ENCODE measurements around the gene NANOS2.

NANOS2 gene

DNA sequence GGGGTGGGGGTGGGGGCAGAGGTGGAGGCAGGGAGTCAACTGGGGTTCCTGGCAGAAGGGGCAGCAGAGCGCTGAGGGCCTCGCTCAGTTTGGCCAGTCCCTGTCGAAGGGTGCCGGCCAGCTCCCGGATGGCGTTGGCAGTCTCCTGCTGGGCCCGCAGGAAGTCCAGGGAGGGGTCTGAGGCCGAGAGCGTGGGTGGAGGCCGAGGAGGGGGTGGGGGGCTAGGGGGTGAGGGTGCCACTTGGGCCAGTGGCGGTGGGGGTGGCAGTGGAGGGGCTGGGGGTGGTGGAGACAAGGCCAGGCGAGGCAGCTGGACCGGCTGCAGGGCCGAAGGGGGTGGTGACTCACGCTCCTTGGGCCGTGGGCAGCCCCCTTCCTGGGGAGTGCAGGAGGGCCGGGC is 23.7 kb downstream of the NANOS2 start:
- DNase-seq: no peak

DNA sequence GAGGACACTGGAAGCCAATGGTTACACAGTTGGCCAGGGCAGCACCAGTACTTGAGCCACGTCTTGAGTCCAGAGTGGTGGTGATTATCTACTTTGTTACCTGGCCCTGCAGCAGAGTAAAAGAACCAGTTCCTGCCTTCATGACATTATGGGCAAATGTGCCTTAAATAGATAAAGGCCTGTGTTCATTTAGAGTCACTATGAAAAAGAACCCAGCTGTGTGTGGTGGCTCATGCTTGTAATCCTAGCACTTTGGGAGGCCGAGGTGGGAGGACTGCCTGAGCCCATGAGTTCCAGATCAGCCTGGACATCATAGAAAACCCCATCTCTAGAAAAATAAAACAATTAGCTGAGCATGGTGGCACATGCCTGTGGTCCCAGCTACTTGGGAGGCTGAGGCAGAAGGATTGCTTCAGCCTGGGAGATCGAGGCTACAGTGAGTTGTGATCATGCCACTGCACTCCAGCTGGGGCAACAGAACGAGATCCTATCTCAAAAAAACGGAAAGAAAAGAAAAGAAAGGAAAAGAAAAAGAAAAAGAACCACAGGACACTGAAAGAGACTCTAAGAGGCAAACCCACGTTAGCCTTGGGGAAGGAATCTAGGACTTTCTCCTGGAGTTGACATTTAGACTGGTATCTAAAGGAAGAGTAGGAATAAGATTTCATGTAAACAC is 25.2 kb downstream of the NANOS2 start:
- DNase-seq: no peak

DNA sequence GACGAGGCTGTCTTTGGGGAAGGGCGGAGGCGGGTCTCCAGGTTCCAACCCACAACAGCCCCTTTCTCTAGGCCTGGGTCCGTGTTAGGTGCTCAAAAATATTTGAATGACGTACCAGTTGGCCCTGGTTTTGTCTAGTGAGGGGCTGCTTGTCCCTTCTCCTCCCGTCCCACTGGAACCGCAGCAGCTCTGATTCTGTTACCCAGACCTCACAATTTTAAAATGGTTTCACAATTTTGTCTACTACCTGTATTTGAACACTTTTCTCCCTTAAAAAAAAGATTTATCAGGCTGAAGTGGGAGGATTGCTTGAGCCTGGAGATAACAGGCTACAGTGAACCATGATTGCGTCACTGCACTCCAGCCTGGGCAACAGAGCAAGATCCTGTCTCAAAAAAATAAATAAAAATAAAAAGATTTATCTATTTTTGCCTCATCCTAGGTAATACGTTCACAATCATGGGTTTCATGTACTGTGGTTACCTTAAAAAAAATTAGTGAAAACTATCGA is 27.3 kb downstream of the NANOS2 start:
- DNase-seq: no peak

DNA sequence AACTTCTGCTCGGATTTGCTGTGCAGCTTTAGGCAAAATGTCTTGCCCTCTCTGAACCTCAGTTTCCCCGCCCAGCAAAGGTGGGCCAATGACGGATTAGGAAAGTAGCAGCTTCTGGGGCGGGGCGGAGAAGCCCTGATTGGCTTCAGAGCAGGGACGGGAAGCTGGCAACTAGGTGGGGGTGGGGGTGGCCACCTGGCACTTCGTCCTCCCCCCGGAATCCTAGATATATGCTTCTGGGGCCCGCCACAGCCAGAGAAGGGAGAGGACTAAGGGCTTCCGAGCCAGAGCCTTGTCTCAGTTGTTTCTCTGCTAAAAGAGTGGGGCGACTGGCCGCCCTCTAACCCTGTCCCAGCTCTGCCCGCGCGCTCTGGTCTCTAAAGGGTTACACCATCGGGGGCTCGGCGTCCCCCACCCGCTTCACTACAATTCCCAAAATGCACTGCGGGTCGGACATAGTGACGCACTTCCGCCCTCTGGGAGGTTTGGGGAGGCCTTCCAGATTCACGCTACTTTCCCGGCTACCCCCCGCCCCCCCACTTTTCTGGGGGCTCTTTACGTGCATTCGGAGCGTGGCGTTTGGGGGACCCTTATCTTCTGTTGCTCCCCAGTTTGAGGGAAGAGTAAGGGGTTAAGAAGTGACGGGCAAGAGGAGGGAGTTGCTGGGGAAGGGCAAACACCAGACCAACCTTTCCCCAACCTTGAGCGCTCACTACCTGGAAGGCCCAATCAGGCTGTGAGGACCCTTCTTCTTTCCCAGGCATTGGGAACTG is 28.0 kb downstream of the NANOS2 start:
- peak; percentile 92 to 96 (median 95) for DNase-seq

DNA sequence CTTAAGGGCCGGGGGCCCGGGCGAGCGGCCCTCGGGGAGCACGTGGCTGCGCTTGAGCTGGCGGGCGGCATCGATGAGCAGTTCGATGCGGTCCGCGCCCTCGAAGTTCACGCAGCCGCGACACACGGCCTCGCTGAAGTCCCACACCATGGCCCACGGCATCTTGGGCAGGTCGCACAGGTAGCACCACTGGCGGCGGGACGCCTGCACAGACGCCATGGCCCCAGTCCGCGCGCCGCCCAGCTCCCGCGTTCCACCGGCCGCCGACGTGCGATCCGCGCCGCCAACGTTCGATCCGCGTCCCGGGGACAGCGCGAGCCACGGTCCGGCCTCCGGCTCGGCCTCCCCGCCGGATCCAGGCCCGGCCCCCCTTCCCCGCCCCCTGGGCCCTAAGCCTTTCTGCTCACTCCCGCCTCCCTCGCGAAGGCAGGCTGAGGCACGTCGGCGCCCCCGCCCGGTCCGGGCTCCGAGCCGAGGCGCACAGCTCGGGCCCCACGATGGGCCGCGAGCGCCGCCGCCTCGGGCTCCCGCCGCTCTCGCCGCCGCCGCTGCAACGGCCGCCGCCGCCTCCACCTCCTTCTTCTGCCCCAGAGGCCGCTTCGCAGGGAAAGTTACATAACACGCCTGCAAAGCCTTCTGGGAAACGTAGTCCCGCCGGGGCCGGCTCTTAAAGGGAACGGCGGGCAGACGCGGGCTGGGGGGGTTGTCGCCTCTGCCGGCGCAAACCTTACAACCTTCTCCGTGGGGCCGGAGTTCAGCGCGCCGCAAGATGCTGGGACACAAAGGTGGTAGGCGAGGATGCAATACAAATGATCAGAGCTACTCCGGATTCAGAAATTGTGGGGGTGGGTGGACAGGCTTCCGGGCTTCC is 28.8 kb downstream of the NANOS2 start, which contains the start of gene IRF2BP1:
TSS of gene IRF2BP1 (minus strand) at position 586 of the 871 bp plus-strand sequence. CDS start at position 219, 367 bp downstream.
- DNase-seq: peak; percentile 93 to 97 (median 97)

DNA sequence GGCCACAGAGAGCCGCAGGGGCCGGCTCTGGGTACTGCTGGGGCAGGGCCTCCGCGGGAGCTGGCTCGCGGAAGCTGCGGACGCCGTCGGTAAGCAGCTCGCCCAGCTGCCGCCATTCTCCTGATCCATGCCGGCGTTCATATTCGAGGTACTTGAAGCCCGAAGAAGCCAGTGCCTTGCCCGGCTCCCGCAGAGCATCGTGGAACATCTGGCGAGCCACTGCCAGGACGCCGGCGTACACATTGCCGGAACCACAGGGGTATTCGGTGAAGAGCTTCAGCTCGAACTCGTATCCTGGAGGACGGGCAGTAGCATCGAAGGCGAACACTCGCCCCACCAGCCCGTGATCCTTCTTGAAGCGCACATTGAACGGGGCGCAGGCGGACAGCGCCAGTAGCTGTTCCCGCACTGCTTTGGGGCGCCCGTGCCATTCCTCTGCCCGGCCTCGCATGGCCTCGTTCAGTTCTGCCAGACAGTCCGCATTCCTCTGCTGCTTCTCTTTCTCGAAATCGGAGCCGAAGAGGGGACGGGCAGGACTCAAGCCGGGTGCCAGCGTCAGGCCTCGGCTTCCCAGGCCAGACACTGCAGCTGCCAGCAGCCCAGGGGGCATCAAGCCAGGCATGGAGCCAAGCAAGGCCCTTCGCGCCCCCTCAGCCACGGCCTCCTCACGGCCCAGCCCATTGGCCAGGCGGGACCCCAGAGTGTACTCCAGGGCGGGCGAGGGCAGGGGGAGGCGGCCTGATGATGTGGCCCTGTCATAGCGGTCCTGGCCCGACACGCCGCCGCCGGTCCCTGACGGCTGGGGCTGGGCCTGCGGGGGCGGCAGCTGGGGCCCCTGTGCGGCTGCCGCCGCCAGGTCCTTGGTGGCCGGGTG is 29.7 kb downstream of the NANOS2 start:
- peak in 1 of 3 donors; percentile 28 for DNase-seq

DNA sequence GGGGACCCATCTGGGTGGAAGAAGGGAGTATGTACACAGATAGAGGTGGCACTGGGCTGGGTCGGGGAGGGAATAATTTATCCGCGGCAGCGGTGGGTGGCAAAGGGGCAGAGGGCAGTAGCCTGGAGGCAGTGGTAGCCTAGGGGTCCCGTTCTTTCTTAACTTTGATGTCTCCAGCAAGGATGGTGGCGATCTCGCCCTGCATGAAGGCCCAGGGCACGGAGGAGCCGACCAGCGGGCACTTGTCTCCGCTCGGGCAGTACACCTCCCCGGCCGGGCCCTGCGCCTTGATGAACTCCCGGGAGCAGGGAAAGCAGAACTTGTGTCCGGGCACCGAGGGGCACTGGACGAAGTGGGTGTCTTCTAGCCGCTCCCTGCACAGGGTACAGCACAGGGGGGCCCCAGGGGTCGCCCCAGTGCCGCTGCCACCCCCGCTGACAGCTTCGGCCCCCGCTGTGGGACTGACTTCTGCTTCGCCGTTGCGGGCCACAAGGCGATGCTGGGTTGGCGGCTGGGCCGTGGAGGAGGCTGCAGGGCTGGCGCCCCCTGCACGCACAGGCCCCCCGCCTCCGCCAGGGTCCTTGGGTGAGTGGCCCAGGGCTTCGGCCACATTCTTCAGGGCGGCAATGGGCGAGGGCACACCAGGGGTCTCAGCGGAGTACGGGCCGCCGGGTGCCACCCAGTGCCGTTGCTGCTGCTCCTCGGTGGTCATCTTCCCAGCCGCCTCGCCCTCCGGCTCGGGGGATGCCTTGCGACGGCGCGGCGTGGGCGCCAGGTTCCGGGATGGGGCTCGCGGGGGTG is 30.5 kb downstream of the NANOS2 start:
- DNase-seq: no peak

DNA sequence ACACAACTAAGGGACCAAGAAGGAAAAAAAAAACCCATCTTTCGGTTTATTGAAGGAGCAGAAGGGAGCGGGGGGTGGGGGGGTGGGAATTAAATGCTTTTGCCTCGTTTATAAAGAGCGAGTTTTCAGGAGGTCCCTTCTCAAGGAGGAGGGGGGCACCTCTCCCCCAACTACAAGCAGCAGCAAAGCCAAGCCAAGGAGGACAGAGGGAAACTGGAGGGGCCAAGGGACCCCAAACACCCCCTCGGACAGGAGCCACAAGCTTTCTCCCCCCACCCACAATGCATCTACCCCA is 31.0 kb downstream of the NANOS2 start:
- no peak for DNase-seq

DNA sequence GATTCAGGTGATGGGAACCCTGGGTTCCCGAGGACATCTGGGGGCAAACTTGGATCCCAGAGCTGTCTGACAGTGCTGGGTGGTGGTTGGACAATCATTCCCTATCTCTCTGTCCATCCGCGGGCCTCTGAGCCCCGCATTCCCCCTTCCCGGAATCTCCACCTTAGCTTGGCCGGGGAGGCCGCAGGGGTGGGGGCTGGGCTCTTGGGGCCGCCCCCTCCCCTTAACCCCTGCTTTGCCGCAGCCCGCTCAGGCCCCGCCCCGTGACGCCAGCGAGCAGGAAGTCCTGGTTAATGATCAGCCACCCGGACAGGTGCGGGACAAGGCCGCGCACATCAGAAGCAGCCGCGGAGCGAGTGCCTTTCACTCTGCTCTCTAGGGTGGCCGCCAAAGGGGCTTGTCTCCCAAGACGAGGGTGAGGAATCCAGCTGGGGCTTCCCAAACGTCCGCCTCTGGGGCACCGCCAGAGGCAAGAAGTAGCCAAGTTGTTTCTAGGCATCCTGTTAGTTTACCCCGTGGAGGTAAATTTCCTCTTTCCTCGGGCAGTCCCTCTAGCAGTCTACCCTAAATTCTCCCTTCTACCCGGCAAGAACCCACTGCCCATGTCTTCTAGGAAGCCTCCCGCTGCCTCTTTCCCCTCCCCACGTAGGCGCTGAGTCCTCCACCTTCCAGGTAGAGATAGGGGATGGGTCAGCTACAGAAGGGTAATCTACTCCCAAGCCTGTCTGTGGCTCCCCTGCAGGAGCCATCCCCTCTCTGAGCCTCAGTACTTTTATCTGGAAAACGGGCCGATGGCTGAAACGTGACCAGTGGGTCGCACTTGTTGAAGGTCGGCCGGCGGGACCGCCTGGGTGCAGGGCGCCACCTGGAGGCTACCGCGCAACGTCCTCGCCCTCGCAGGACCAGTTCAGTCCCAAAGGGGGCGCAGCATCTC is 31.7 kb downstream of the NANOS2 start:
- peak; percentile 90 to 94 (median 93) for DNase-seq

DNA sequence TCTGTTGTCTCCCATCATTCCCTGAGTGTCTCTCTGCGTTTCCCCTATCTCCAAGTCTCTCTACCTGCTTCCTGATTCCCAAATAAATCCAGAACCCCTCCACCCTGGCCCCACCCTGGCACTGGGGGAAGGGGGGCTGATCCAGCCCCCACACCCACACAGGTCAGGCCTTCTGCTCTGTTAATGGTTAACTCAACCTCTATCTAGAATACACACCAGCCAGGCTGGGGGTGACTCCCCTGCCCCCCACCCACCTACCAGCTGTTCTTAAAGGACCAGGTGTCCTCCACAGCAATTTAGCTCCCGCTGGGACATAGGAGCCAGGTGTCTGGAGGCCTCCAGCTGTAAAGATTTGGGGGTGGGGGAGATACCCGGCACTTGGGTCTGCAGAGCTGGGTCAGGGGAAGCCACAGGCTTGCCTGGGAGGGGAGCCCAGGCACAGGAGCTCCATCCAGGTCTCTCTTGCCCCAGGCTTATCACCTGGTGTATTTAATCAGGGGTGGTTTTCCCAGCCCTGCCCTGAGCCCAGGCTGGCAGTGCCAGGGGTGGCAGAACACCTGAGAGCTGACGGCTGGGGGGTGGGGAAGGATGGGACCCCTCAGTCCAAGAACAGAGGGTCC is 32.6 kb downstream of the NANOS2 start:
- no peak for DNase-seq

DNA sequence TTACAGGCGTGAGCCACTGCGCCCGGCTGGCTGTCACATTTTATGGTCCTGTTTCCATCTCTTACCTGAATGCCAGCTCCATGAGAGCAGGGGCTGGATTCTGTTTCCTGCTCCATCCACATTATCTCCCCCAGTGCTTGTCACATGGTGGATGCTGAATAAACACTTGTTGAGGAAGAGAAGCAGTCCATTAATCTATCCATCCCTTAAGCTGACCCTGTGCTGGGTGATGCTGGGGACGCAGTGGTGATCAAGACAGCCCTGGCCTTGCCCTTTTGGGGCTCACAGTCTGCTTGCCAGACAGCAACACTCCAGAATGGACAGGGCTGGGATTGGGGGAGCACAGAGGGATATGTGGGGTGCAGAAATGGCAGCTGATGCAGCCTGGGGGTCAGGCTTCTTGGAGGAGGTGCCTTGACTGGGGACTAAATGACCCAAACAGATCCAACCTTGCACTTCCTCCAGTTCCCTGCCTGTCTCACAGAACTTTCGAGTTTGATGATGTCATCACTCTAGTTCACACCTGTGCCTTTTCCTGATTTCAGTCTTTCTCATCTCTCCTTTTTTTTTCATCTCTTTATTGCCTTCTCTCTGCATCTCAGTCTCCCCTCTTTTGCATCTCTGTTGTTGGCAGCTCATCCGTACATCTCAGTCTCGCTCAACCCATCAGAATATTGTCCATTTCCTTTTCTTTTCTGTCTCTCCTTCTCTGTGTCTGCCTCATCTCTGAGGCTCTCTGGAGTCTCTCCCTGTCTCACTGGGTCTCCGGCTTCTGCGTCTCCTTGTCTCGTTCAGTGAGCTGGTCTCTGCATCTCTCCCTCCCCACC is 33.3 kb downstream of the NANOS2 start:
- no peak for DNase-seq

DNA sequence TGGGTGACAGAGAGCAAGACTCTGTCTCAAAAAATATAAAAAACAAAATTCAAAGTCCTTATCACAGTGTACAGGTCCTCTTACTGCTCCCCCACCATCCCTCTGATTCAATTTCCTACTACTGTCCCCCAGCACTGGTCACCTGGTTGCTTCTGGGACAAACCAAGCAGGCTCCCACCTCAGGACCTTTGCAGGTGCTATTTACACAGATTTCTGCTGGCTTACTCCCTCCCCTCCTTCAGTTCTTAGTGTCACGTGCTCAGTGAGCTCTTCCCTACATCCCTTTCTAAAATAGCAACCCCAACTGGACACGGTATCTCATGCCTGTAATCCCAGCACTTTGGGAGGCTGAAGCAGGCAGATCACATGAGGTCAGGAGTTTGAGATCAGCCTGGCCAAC is 34.6 kb downstream of the NANOS2 start:
- DNase-seq: no peak

DNA sequence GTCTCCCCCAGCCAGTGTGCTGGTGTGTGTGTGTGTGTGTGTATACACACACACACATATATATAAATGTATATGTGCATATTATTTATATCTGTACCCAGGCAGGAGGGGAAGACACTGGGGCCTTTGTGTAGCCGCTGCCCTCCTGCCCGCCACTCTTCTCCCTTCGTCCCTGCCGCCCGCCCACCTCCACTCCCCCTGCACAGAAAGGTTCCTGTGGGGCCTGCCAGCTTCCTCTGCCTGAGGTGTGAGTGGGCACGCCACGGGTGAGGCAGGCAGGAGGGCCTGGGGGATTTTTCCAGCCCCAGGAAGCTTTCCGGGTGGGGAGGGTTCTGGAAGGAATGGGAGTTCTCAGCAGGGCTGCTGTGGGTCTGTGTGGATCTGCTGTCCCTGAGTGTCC is 35.5 kb downstream of the NANOS2 start:
- DNase-seq: no peak

DNA sequence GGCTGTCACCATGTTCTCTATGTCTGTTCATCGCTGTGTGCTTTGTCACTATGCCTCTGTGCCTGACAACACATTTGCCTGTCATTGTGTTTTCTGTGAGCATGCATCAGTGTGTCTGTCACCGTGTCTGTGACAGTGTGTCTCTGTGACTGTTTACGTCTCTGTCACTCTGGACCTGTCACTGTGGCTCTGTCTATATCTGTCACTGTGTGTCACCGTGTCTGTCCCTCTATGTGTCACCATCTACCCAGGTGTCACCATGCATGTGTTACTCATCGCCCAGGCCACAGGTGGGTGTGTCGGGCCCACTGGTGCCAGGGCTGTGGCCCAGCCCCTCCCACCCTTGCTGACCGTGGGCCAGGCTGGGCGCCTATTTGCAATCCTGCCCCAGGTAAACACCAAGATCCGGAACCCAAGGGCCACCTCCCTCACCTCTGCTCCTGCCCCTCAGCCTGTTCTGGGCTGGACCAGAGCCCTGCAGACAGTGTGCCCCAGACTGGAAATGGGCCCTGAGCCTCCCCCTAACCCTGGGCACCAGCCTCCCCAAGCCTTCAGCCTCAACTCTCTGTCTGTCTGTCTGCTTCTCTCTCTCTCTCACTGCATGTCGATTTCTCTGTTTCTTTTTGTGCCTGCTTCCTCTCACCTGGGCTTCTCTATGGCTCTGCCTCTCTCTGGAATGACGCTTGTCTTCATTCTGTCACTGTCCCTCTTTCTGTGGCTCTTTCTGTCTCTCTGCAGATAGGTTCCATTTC is 36.4 kb downstream of the NANOS2 start:
- DNase-seq: no peak

DNA sequence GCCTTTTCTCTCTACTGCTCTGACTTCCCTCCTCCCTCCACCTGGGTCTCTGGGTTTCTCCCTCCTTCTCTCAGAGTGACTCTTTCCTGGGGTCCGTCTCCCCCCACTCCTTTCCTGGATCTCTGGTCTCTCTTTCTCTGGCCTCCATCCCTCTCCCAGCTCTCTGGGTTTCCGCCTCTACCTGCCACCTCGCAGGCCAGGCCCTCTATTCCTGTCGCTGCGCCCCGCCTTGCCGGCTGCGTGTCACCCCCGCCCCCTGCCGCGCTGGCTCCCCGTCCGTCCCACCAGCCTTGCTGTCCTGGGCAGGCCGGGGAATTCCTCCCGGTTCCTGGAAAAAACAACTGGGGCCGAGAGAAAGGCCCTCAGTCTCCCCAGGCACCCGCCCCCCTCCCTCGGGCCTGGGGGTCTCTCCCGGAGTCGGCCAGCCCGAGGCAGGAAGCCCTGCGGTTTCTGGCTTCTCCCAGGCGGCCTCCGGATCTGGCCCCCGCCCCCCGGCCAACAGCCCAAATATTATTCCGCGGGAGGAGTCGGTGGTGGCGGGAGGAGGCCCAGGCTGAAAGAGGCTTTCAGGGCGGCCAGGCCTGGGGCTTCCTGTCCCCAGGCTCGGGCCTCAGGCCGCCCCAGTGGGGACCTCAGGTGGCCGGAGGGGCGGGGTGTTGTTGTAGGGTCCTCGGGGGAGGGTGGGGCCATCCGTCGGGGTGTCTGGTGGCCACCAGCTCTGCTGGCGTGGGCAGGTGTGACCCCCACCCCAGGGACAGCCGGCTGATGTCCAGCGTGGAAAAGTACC is 38.0 kb downstream of the NANOS2 start:
- DNase-seq: peak; percentile 21 to 62 (median 31)

DNA sequence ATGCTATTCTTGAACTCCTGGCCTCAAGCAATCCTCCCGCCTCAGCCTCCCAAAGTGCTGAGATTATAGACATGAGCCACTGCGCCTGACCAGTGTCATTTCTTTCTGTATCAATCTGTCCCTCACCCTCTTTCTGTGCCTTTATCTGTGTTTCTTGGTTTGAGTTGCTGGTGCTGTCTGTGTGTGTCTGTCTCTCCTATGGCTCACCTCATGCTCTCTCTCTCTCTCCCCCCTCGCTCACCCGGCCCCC is 38.5 kb downstream of the NANOS2 start:
- DNase-seq: no peak

DNA sequence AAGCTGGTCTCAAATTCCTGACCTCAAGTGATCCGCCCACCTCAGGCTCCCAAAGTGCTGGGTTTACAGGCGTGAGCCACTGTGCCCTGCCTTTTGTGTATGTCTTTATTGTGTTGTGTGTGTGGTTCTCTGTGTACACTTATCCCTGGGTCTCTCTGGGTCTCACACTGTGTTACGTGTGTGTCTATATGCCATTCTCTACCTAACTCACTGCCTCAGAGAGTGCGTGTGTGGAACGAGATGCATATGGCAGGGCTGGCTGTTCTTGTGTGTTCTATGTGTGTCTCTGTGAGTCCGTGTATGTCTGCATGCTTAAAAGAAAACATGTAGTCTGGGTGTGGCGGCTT is 40.0 kb downstream of the NANOS2 start:
- DNase-seq: no peak

Data from suppressor macrophage treated with lipopolysaccharide for 1 hour (primary cell).